ENCODE results near the gene OR8K3.

OR8K3 gene

DNA sequence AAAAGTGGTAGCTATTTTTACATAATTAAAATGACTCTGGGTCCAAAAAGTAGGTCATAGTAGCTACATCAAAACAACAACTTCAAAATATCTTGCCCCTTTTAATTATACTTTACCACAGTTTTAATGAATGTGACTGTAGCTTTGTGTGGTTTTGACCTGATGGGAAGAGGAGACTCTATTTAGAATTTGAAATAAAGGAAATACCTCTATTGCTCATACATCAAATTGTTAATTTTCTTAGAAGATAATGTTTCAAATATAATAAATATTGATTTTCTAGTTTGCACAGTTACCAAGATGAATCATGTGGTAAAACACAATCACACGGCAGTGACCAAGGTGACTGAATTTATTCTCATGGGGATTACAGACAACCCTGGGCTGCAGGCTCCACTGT is 30.8 kb downstream of the OR8K3 start, which contains the start of gene OR8K1:
OR8K1 (plus strand) TSS at position 301 of the 400 bp plus-strand sequence; CDS start at position 301, 0 bp downstream.
- TF ChIP-seq SIN3A (IDR thresholded peaks at IDR 0.05; ENCODE audit: borderline replicate concordance, insufficient read depth, low read length), result no peak
- no peak for TF ChIP-seq POLR2AphosphoS5 (IDR thresholded peaks at IDR 0.05; ENCODE audit: low read depth, low read length)
- TF ChIP-seq, protein P1, sequence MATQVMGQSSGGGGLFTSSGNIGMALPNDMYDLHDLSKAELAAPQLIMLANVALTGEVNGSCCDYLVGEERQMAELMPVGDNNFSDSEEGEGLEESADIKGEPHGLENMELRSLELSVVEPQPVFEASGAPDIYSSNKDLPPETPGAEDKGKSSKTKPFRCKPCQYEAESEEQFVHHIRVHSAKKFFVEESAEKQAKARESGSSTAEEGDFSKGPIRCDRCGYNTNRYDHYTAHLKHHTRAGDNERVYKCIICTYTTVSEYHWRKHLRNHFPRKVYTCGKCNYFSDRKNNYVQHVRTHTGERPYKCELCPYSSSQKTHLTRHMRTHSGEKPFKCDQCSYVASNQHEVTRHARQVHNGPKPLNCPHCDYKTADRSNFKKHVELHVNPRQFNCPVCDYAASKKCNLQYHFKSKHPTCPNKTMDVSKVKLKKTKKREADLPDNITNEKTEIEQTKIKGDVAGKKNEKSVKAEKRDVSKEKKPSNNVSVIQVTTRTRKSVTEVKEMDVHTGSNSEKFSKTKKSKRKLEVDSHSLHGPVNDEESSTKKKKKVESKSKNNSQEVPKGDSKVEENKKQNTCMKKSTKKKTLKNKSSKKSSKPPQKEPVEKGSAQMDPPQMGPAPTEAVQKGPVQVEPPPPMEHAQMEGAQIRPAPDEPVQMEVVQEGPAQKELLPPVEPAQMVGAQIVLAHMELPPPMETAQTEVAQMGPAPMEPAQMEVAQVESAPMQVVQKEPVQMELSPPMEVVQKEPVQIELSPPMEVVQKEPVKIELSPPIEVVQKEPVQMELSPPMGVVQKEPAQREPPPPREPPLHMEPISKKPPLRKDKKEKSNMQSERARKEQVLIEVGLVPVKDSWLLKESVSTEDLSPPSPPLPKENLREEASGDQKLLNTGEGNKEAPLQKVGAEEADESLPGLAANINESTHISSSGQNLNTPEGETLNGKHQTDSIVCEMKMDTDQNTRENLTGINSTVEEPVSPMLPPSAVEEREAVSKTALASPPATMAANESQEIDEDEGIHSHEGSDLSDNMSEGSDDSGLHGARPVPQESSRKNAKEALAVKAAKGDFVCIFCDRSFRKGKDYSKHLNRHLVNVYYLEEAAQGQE (IDR thresholded peaks at IDR 0.05; ENCODE audit: insufficient read depth in 1 of 2, low read depth in 2 of 2, low read length in 2 of 2), result no peak
- TF ChIP-seq TAF1 (IDR thresholded peaks at IDR 0.05; ENCODE audit: borderline replicate concordance, insufficient read depth, low read length), result no peak
- no peak for TF ChIP-seq FOXP2 (optimal IDR thresholded peaks at IDR 0.05; ENCODE audit: borderline replicate concordance, extremely low read depth, extremely low read length, insufficient read depth)

DNA sequence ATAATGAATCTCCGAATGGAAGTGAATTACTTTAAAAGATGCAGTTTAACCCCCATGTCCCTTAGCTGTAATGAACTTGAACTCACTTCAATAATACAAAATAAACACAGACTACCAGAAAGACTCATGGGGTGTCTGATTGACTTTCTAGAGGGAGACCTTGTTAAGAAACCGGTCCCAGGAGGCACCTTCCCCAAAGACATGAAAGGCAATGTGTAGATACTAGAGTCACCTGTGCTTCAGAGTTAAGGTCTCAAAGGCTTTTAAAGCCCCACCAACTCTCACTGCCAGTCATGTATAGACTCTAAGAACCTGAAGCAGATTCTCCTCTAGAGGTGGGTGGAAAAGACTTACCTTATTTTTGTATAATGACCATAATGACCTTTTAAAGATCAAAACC is 39.0 kb downstream of the OR8K3 start, which contains the start of gene OR8J1:
OR8J1 (plus strand) TSS at position 301 of the 400 bp plus-strand sequence. CDS start 5,956 bp downstream, outside the sequence.
- TF ChIP-seq TAF1 (IDR thresholded peaks at IDR 0.05; ENCODE audit: borderline replicate concordance, insufficient read depth, low read length) (no peak), FOXP2 (optimal IDR thresholded peaks at IDR 0.05; ENCODE audit: borderline replicate concordance, extremely low read depth, extremely low read length, insufficient read depth) (no peak), SIN3A (IDR thresholded peaks at IDR 0.05; ENCODE audit: borderline replicate concordance, insufficient read depth, low read length) (no peak), POLR2AphosphoS5 (IDR thresholded peaks at IDR 0.05; ENCODE audit: low read depth, low read length) (no peak)
- TF ChIP-seq, protein P1 (IDR thresholded peaks at IDR 0.05; ENCODE audit: insufficient read depth in 1 of 2, low read depth in 2 of 2, low read length in 2 of 2), result no peak
